ENCODE results near the gene RASGRP1. TPM values are rescaled to one million over a fixed set of nuclear protein-coding genes. Genes with fewer than 3 reads are reported as not detected.
A peak's percentile ranks its signal among the peaks of the same experiment; 100 is the strongest.

The RASGRP1 gene
- total and polyA plus RNA-seq, 10 of the 15 experiments (the other 5 are each of a cell fraction or from before 2014, with no cell fraction given): 5.6 to 234 (median 20.9) TPM

DNA sequence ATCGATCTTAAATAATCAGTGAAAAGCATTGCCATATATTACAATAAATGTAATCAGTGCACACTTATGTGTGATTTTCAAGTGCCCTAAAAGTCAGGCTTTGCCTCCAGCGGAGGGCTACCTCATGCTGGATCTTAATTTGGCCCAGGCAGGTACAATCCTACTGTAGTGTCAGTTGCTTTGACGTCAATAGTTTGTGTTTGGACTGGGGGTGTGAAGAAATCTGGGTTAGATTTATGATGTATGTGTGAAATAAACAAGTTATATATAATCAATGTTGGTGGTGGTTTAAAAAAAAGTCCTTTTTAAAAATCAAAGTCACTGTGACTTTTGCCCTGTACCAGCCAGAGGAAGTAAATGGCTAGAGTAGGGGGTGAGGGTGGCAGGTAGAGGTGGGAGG, 14.0 kb upstream of the RASGRP1 start:
- CTCF ChIA-PET: interaction anchor here (0.6 to 1.3 kb wide), 10 partner anchors 9 to 120 kb away, joined by 3 to 5 read pairs (median 3); no protein-coding TSS in a partner anchor
- TF ChIP-seq YBX1 (IDR thresholded peaks at IDR 0.05): no peak
- TF ChIP-seq MTA2 (IDR thresholded peaks at IDR 0.05; ENCODE audit: low read depth): peak; percentile 25; the same call in 1 of the 2 replicates
- peak; percentile 33 for TF ChIP-seq MEF2B (IDR thresholded peaks at IDR 0.05; ENCODE audit: partially characterized antibody, poor library complexity, severe bottlenecking)
- TF ChIP-seq ATF7 (IDR thresholded peaks at IDR 0.05; ENCODE audit: low read depth): peak; percentile 58; the same call in 1 of the 2 replicates
- no peak for TF ChIP-seq POLR2AphosphoS2 (IDR thresholded peaks at IDR 0.05; ENCODE audit: low read depth, low read length)
- TF ChIP-seq, protein P1, sequence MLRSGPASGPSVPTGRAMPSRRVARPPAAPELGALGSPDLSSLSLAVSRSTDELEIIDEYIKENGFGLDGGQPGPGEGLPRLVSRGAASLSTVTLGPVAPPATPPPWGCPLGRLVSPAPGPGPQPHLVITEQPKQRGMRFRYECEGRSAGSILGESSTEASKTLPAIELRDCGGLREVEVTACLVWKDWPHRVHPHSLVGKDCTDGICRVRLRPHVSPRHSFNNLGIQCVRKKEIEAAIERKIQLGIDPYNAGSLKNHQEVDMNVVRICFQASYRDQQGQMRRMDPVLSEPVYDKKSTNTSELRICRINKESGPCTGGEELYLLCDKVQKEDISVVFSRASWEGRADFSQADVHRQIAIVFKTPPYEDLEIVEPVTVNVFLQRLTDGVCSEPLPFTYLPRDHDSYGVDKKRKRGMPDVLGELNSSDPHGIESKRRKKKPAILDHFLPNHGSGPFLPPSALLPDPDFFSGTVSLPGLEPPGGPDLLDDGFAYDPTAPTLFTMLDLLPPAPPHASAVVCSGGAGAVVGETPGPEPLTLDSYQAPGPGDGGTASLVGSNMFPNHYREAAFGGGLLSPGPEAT (IDR thresholded peaks at IDR 0.05; ENCODE audit: low read depth): no peak
- peak; percentile 55; the same call in 1 of the 2 replicates for TF ChIP-seq NR2F1 (conservative IDR thresholded peaks at IDR 0.05)
- no peak overlapping the region for H3K9ac ChIP-seq (ENCODE audit: control insufficient read depth, insufficient read depth, low read length)
- H3K9me3 ChIP-seq (replicated peaks; ENCODE audit: control insufficient read depth, insufficient read depth, low read length): no peaks in the 10 kb centered on the region
- SMC1A ChIA-PET (ENCODE audit: uncharacterized antibody, unreplicated experiment): interaction anchor here (0.5 to 3.0 kb wide), 14 partner anchors 8 to 105 kb away, joined by 3 to 16 read pairs (median 4); partner anchors contain the start of gene RASGRP1
- no TSS peak for BruUV-seq (replicated peaks)
- no peaks in the 10 kb centered on the region for H3K36me3 ChIP-seq (ENCODE audit: control insufficient read depth in 2 of 2, insufficient read depth in 2 of 2, low read length in 1 of 2)
- RAD21 ChIA-PET (ENCODE audit: unreplicated experiment): interaction anchor here (0.8 to 2.0 kb wide), 3 partner anchors 9 to 121 kb away, joined by 3 to 5 read pairs (median 3); no protein-coding TSS in a partner anchor
- FAIRE-seq: no peak
- no peak overlapping the region for H3K4me2 ChIP-seq (ENCODE audit: control insufficient read depth, insufficient read depth)
- H3K4me1 ChIP-seq (ENCODE audit: control insufficient read depth, insufficient read depth, low read length): no peaks in the 10 kb centered on the region
- 69% methylated on average over 3 of the region's 3 CpGs for WGBS (ENCODE audit: insufficient coverage, insufficient replicate concordance, low lambda C conversion rate, missing lambda C conversion rate)
- intact Hi-C loops (cut with micrococcal nuclease; ENCODE audit: unreplicated experiment) (no loop called here), in situ Hi-C loops (cut with MboI) (no loop called here)
- H3K79me2 ChIP-seq (ENCODE audit: control insufficient read depth, insufficient read depth, low read length): no peaks in the 10 kb centered on the region
- POLR2A ChIA-PET: interaction anchor here (0.6 to 1.6 kb wide), 4 partner anchors 8 to 512 kb away, joined by 4 to 5 read pairs (median 4); no protein-coding TSS in a partner anchor
- H3K27ac ChIP-seq (ENCODE audit: control insufficient read depth, insufficient read depth): no peak overlapping the region
- peak; percentile 40; the same call in 2 of the 3 replicates for ATAC-seq
- no peaks in the 10 kb centered on the region for H3K27me3 ChIP-seq (replicated peaks in 1 of 2; ENCODE audit: control insufficient read depth in 2 of 2, insufficient read depth in 2 of 2, low read length in 1 of 2)
- DNase-seq (ENCODE audit: low read depth, low spot score): no peak
- no peaks in the 10 kb centered on the region for H4K20me1 ChIP-seq (ENCODE audit: control insufficient read depth, insufficient read depth)
- H3K4me3 ChIP-seq: no peak overlapping the region
- H2AFZ ChIP-seq (ENCODE audit: control insufficient read depth, low read depth, low read length): no peak overlapping the region

Measured in GM12878 (cell line).